H9 (cell line): ENCODE measurements around the gene NRXN3. TPM values are rescaled to one million over a fixed set of nuclear protein-coding genes. Genes with fewer than 3 reads are reported as not detected.

ENCODE experiments used
- DNase-seq: peaks from one replicate; pipeline ENCODE4 v3.0.0-alpha.2; 2017
- H2AFZ ChIP-seq: one replicate; pipeline ENCODE4 v1.6.1; 2013; ENCODE audit warnings: mild to moderate bottlenecking, low read length, control low read depth, moderate library complexity
- H2AK5ac ChIP-seq: 2 replicates; pipeline ENCODE4 v1.6.1; 2013; ENCODE audit warnings: low read length, control low read depth, mixed read lengths; ENCODE audit not compliant: insufficient read length
- H2BK120ac ChIP-seq: one replicate; pipeline ENCODE4 v1.6.1; 2013; ENCODE audit warnings: low read depth, mild to moderate bottlenecking, low read length, control low read depth, inconsistent platforms; ENCODE audit not compliant: poor library complexity, severe bottlenecking
- H2BK12ac ChIP-seq: 2 replicates; pipeline ENCODE4 v1.6.1; 2013; ENCODE audit warnings: low read length, control low read depth, mixed read lengths, low read depth; ENCODE audit not compliant: insufficient read length
- H2BK15ac ChIP-seq: 2 replicates; pipeline ENCODE4 v1.6.1; 2013; ENCODE audit warnings: low read depth, low read length, control low read depth
- H2BK20ac ChIP-seq: one replicate; pipeline ENCODE4 v1.6.1; 2013; ENCODE audit warnings: low read depth, mild to moderate bottlenecking, low read length, control low read depth, inconsistent platforms; ENCODE audit not compliant: poor library complexity, severe bottlenecking
- H2BK5ac ChIP-seq: 2 replicates; pipeline ENCODE4 v1.6.1; 2013; ENCODE audit warnings: low read length, control low read depth, mixed read lengths; ENCODE audit not compliant: insufficient read length
- H3K14ac ChIP-seq: 2 replicates; pipeline ENCODE4 v1.6.1; 2013; ENCODE audit warnings: low read length, control low read depth; ENCODE audit not compliant: insufficient read depth
- H3K18ac ChIP-seq: 2 replicates; pipeline ENCODE4 v1.6.1; 2013; ENCODE audit warnings: low read depth, mild to moderate bottlenecking, mixed read lengths, low read length, control low read depth; ENCODE audit not compliant: insufficient read length
- H3K23ac ChIP-seq: 2 replicates; pipeline ENCODE4 v1.6.1; 2013; ENCODE audit warnings: low read length, control low read depth, mixed read lengths, low read depth; ENCODE audit not compliant: insufficient read length
- H3K23me2 ChIP-seq: 2 replicates; pipeline ENCODE4 v1.6.1; 2013; ENCODE audit warnings: low read depth, mild to moderate bottlenecking, mixed read lengths, low read length, control low read depth; ENCODE audit not compliant: insufficient read length, poor library complexity, severe bottlenecking
- H3K27ac ChIP-seq: 2 replicates; pipeline ENCODE4 v1.5.1; 2013; ENCODE audit warnings: low read length, control low read depth, mixed read lengths, low read depth; ENCODE audit not compliant: insufficient read length
- H3K27me3 ChIP-seq: 2 replicates; pipeline ENCODE4 v1.6.1; 2013; ENCODE audit warnings: low read length, control low read depth, inconsistent platforms; ENCODE audit not compliant: insufficient read depth
- H3K4ac ChIP-seq: 2 replicates; pipeline ENCODE4 v1.6.1; 2013; ENCODE audit warnings: low read depth, mild to moderate bottlenecking, control low read depth, inconsistent platforms, low read length, moderate library complexity
- H3K4me1 ChIP-seq: 2 replicates; pipeline ENCODE4 v1.6.1; 2013; ENCODE audit warnings: low read length, control low read depth, inconsistent platforms; ENCODE audit not compliant: insufficient read depth
- H3K4me2 ChIP-seq: 2 replicates; pipeline ENCODE4 v1.6.1; 2013; ENCODE audit warnings: low read length, control low read depth, mixed read lengths; ENCODE audit not compliant: insufficient read length, insufficient read depth
- H3K56ac ChIP-seq: 2 replicates; pipeline ENCODE4 v1.6.1; 2013; ENCODE audit warnings: low read depth, mild to moderate bottlenecking, mixed read lengths, low read length, control low read depth; ENCODE audit not compliant: insufficient read length
- H3K79me1 ChIP-seq: 2 replicates; pipeline ENCODE4 v1.6.1; 2013; ENCODE audit warnings: low read depth, mild to moderate bottlenecking, moderate library complexity, low read length, control low read depth, inconsistent platforms; ENCODE audit not compliant: insufficient read depth, poor library complexity, severe bottlenecking
- H3K79me2 ChIP-seq: 2 replicates; pipeline ENCODE4 v1.6.1; 2013; ENCODE audit warnings: low read length, control low read depth, inconsistent platforms; ENCODE audit not compliant: insufficient read depth
- H3K9ac ChIP-seq: 2 replicates; pipeline ENCODE4 v1.6.1; 2013; ENCODE audit warnings: low read length, control low read depth, mixed read lengths; ENCODE audit not compliant: insufficient read length; ENCODE audit errors: extremely low read depth
- H3K9me3 ChIP-seq: one replicate; pipeline ENCODE4 v1.6.1; 2013; ENCODE audit warnings: low read depth, low read length, inconsistent platforms; ENCODE audit not compliant: control insufficient read depth
- H3T11ph ChIP-seq: one replicate; pipeline ENCODE4 v1.6.1; 2013; ENCODE audit warnings: mild to moderate bottlenecking, low read length, control low read depth, inconsistent platforms
- H4K20me1 ChIP-seq: one replicate; pipeline ENCODE4 v1.6.1; 2013; ENCODE audit not compliant: control insufficient read depth, insufficient read length, insufficient read depth
- H4K5ac ChIP-seq: 2 replicates; pipeline ENCODE4 v1.6.1; 2013; ENCODE audit warnings: low read depth, mild to moderate bottlenecking, mixed read lengths, low read length, control low read depth; ENCODE audit not compliant: insufficient read length
- H4K8ac ChIP-seq: replicated peaks from 2 replicates; pipeline ENCODE4 v1.6.1; 2013; ENCODE audit warnings: low read length, control low read depth, mixed read lengths, low read depth; ENCODE audit not compliant: insufficient read length
- H4K91ac ChIP-seq: 2 replicates; pipeline ENCODE4 v1.6.1; 2013; ENCODE audit warnings: low read depth, mild to moderate bottlenecking, moderate library complexity, mixed read lengths, low read length, control low read depth; ENCODE audit not compliant: insufficient read length
- H3K27ac Mint-ChIP-seq, 3 experiments: 2 replicates in 2 of 3; 3 replicates in 1 of 3; pipeline ENCODE4 v1.8.0; 2020 to 2021; ENCODE audit warnings: mixed read lengths in 3 of 3, mild to moderate bottlenecking in 1 of 3, moderate library complexity in 1 of 3
- H3K27me3 Mint-ChIP-seq: 2 replicates; pipeline ENCODE4 v1.8.0; 2021; ENCODE audit warnings: low read depth, mild to moderate bottlenecking, moderate library complexity, mixed read lengths
- H3K36me3 Mint-ChIP-seq, 3 experiments: 2 replicates in 2 of 3; 3 replicates in 1 of 3; pipeline ENCODE4 v1.8.0; 2020 to 2021; ENCODE audit warnings: low read depth in 3 of 3, mixed read lengths in 3 of 3; ENCODE audit not compliant: insufficient read depth in 1 of 3
- H3K4me1 Mint-ChIP-seq, 2 experiments: 2 replicates each; pipeline ENCODE4 v1.8.0; 2020; ENCODE audit warnings: mixed read lengths in 2 of 2
- H3K4me3 Mint-ChIP-seq, 2 experiments: 2 replicates in 1 of 2; 3 replicates in 1 of 2; pipeline ENCODE4 v1.8.0; 2020 to 2021; ENCODE audit warnings: mild to moderate bottlenecking in 2 of 2, mixed read lengths in 2 of 2, moderate library complexity in 1 of 2
- H3K9me3 Mint-ChIP-seq, 2 experiments: 2 replicates in 1 of 2; 3 replicates in 1 of 2; pipeline ENCODE4 v1.8.0; 2020; ENCODE audit warnings: mild to moderate bottlenecking in 2 of 2, mixed read lengths in 2 of 2, moderate library complexity in 1 of 2
- total RNA-seq: library from RNA; stranded (reverse); gene quantifications from 2 replicates; pipeline ENCODE4 v1.2.1, GENCODE V29; 2021
- TF ChIP-seq, protein P1 (sequence below): fragments of 200-600 bp; sonication (generic); conservative IDR thresholded peaks from 3 replicates; pipeline ENCODE4 v1.8.0; 2021; ENCODE audit warnings: antibody characterized with exemption, mild to moderate bottlenecking

The NRXN3 gene
- total RNA-seq, 1 experiment from 2014 or later, result 1.8 TPM

DNA sequence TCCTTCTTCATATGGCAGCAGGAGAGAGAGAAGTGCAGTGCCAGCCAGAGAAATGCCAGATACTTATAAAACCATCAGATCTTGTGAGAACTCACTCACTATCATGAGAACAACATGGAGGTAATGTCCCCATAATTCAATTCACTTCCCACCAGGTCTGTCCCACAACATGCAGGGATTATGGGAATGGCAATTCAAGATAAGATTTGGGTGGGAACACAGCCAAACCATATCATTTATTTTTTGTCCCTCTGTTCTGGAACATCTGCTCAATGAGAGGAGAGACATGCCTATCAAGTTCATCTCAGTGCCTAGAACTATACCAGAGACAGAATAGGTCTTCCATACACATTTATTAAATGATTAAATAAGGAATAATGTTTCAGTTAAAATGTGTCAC, 543.5 kb downstream of the NRXN3 start:
- no peak overlapping the region for H3K9ac ChIP-seq
- no peaks in the 10 kb centered on the region for H3K4me1 ChIP-seq
- H3K27me3 ChIP-seq, result no peaks in the 10 kb centered on the region
- no peaks in the 10 kb centered on the region for H3K9me3 ChIP-seq
- no peak overlapping the region for H2BK12ac ChIP-seq
- Mint-ChIP-seq H3K9me3 (no peaks in the 10 kb centered on the region), H3K4me1 (peaks cover 5 to 12% of the 10 kb centered on the region in 2 experiments), H3K27ac (no peak overlapping the region), H3K4me3 (no peak overlapping the region), H3K27me3 (peaks cover 2% of the 10 kb centered on the region; the same call in 1 of the 2 replicates), H3K36me3 (no peaks in the 10 kb centered on the region)
- no peak overlapping the region for H2BK20ac ChIP-seq
- H3K14ac ChIP-seq, result no peak overlapping the region
- H3K4ac ChIP-seq, result no peak overlapping the region
- H3K79me1 ChIP-seq, result no peaks in the 10 kb centered on the region
- H3K79me2 ChIP-seq, result no peaks in the 10 kb centered on the region
- no peak overlapping the region for H3K18ac ChIP-seq
- no peak overlapping the region for H2BK15ac ChIP-seq
- no peak overlapping the region for H2BK120ac ChIP-seq
- no peak overlapping the region for H4K5ac ChIP-seq
- TF ChIP-seq, protein P1, sequence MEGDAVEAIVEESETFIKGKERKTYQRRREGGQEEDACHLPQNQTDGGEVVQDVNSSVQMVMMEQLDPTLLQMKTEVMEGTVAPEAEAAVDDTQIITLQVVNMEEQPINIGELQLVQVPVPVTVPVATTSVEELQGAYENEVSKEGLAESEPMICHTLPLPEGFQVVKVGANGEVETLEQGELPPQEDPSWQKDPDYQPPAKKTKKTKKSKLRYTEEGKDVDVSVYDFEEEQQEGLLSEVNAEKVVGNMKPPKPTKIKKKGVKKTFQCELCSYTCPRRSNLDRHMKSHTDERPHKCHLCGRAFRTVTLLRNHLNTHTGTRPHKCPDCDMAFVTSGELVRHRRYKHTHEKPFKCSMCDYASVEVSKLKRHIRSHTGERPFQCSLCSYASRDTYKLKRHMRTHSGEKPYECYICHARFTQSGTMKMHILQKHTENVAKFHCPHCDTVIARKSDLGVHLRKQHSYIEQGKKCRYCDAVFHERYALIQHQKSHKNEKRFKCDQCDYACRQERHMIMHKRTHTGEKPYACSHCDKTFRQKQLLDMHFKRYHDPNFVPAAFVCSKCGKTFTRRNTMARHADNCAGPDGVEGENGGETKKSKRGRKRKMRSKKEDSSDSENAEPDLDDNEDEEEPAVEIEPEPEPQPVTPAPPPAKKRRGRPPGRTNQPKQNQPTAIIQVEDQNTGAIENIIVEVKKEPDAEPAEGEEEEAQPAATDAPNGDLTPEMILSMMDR, result no peak
- H3K23ac ChIP-seq, result no peak overlapping the region
- H3K56ac ChIP-seq, result no peak overlapping the region
- no peak overlapping the region for H4K8ac ChIP-seq
- H2AFZ ChIP-seq, result no peak overlapping the region
- H2BK5ac ChIP-seq, result no peak overlapping the region
- H3K23me2 ChIP-seq, result no peaks in the 10 kb centered on the region
- DNase-seq, result no peak
- H3K27ac ChIP-seq, result no peak overlapping the region
- no peak overlapping the region for H3K4me2 ChIP-seq
- H4K91ac ChIP-seq, result no peak overlapping the region
- no peak overlapping the region for H3T11ph ChIP-seq
- no peaks in the 10 kb centered on the region for H4K20me1 ChIP-seq
- no peak overlapping the region for H2AK5ac ChIP-seq
